ENCODE measurements around the gene AGAP1. TPM values are rescaled to one million over a fixed set of nuclear protein-coding genes. Genes with fewer than 3 reads are reported as not detected.
"Not testable (repeated sequence)": the region's sequence is repeated elsewhere in the genome, so short reads cannot be mapped to it uniquely, and the experiment has no call there.

AGAP1 gene
- total RNA-seq, 1 experiment from 2014 or later = 18.3 TPM

DNA sequence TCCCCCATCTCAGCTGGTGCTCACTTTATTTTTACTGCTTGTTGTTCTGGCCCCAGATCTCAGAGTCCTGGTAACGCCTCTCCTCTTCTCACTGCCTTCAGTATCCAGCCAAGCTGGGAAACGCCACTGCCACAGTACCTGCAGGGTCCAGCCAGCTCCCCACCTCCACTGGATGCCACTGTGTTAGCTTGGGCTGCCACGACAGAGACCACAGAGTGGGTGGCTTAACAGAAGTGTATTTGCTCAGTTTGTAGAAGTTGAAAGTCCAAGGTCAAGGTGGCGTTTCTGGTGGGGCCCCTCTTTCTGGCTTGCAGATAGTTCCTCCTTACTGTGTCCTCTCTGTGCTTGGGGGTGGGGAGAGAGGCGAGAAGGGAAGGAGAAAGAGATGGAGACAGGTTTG lies 107.1 kb downstream of the AGAP1 start:
- no peak for DNase-seq (ENCODE audit: extremely low read depth, low read depth)

GRCh38 chr2:235601960-235602704 lies 108.3 kb downstream of the AGAP1 start:
- no peak for DNase-seq (ENCODE audit: extremely low read depth, low read depth)

- not testable (repeated sequence) for DNase-seq (ENCODE audit: extremely low read depth, low read depth)
Observed at GRCh38 chr2:235602971-235603370, 109.1 kb downstream of the AGAP1 start.

DNA sequence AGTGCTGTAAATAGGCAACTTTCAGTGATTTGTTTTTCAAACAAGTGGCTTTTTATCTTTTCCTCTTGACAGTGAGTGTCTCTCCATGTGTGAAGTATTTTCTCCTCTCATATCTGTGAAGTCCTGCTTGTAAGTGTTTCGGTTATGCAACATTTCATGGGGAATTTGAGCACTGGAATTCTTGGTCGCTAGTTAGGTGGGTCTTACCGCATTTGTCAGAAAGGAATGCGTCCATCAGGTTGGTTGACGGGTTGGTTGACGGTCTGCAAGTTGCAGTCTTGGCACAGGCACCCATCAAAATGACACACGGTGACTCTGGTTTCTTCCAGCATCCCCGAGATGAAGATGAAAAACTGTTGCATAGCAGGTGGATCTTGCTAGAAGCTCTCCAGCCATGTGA lies 109.8 kb downstream of the AGAP1 start:
- no peak for DNase-seq (ENCODE audit: extremely low read depth, low read depth)

DNA sequence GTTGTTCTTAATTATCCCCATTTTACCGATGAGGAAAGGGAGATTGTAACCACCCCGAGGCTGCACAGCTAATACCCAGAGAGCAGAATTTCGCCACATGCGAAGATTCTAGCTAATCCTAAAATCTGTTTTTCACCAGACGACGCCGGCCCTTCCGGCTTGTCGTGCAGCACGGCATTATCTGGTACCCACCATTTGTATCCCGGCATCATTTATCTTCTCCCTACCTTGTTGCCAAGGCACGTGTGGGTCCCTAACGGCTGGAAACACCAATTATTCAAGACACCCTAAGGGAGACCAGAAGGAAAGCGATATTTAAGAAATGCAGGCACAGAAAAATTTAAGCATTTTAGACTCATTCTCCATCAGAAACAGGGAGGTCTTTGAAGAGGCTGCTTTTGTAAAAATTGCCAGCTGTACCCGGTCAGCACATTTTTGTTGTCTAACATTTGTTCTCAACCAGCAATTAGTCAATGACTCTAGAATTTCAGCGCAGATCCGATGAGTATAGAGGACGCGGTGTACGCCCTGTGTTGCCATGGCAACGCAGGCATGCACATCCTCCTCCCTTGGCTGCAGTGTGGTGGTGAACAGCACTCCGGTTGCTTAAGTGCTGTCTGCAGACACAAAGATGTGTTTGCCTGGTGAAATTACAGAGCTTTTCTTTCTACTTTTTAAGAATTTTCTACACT lies 111.6 kb downstream of the AGAP1 start:
- peak; percentile 47 for DNase-seq (ENCODE audit: extremely low read depth, low read depth)

GRCh38 chr2:235606004-235606715 lies 112.3 kb downstream of the AGAP1 start:
- no peak for DNase-seq (ENCODE audit: extremely low read depth, low read depth)

- DNase-seq (ENCODE audit: extremely low read depth, low read depth) = no peak
Observed at GRCh38 chr2:235607546-235608199, 113.8 kb downstream of the AGAP1 start.

DNA sequence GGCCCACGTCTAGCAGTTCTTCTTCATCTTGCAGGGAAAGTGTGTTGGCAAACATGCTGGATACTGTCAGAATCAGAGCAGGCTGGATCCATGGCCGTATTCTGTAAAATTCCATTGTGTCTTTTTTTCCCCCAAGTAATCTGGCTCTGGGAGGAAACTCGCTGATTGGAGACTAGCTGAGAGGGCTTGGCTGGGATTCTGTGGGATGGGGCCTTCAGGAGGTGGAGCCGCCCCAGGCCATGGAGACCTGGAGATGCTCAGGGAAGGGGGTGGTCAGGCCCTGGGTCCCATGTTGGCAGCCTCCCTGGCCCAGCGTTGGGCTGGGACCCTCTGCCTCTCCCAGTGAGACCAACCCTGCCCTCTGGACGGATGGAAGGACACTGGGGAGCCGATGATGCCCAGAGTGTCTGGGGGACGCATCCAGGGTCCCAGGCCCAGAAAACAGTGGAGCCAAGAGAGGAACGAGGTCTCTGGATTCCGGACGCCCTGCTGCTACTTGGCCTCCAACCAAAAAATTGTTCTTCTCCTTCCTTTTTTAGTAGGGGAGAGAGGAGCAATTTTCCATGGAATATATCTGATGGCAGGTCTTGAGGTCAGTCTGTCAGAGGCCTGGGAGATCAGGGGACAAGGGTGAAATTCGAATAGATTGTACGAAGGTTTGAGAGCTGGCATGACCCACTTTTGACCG lies 114.5 kb downstream of the AGAP1 start:
- DNase-seq (ENCODE audit: extremely low read depth, low read depth) = no peak

GRCh38 chr2:235609321-235609720 lies 115.5 kb downstream of the AGAP1 start:
- no peak for DNase-seq (ENCODE audit: extremely low read depth, low read depth)

GRCh38 chr2:235609746-235610145 lies 115.9 kb downstream of the AGAP1 start:
- DNase-seq (ENCODE audit: extremely low read depth, low read depth) = no peak

GRCh38 chr2:235610696-235611257 lies 116.9 kb downstream of the AGAP1 start:
- no peak for DNase-seq (ENCODE audit: extremely low read depth, low read depth)

- no peak for DNase-seq (ENCODE audit: extremely low read depth, low read depth)
Observed at GRCh38 chr2:235611349-235611748, 117.5 kb downstream of the AGAP1 start.

- no peak for DNase-seq (ENCODE audit: extremely low read depth, low read depth)
Observed at GRCh38 chr2:235611756-235612155, 117.9 kb downstream of the AGAP1 start.

GRCh38 chr2:235612181-235612950 lies 118.5 kb downstream of the AGAP1 start:
- no peak for DNase-seq (ENCODE audit: extremely low read depth, low read depth)

DNA sequence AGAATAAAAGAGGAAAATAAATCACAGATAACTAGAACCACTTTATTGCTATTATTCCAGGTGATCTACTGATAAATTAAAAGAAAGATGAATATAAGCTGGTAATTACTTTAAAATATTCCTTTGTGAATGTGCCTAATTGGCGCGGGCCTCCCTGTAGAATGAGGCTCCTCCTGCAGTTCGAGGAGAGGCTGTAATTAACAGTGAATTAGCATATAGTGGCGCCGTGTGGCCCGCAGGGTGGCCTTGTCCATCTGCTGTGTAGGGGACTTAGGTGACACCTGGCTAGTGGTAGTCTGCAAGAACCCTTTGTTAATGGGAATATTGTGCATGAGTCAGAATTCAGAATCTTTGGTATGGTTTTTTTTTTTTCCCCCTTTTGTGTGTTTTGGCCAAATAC lies 119.8 kb downstream of the AGAP1 start:
- no peak for DNase-seq (ENCODE audit: extremely low read depth, low read depth)

DNA sequence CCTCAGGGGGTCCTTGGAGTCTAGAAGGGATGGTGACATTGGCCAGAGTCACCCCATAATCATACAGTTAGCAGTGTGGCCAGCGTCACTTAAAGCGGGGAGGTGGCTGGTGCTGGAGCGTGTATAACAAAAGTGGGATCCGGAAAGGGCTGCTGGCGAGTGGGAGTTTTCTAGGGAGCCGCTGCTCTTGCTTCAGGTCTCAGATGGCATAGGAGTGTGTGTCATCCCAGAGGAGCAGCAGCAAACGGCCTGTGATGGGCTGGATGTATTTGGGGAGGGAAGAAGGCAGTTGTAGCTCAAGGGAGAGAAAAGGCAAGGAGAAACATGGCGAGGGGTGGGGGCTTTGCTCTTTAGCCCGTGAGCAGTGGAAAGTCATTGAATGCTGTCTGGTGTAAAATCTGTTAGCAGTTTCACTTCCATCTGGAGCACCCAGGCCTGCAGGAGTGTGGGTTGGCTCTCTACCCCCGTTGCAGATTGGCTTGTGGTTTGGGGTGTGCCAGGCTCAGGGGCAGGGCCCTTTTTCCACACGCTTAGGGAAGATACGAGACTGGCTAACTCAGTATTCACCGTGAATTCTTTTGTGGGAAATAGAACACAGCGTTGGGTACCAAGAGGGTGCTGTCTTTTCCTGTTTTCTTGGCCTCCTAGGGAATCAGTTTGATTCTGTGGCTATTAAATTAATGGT lies 120.5 kb downstream of the AGAP1 start:
- DNase-seq (ENCODE audit: extremely low read depth, low read depth) = no peak

DNA sequence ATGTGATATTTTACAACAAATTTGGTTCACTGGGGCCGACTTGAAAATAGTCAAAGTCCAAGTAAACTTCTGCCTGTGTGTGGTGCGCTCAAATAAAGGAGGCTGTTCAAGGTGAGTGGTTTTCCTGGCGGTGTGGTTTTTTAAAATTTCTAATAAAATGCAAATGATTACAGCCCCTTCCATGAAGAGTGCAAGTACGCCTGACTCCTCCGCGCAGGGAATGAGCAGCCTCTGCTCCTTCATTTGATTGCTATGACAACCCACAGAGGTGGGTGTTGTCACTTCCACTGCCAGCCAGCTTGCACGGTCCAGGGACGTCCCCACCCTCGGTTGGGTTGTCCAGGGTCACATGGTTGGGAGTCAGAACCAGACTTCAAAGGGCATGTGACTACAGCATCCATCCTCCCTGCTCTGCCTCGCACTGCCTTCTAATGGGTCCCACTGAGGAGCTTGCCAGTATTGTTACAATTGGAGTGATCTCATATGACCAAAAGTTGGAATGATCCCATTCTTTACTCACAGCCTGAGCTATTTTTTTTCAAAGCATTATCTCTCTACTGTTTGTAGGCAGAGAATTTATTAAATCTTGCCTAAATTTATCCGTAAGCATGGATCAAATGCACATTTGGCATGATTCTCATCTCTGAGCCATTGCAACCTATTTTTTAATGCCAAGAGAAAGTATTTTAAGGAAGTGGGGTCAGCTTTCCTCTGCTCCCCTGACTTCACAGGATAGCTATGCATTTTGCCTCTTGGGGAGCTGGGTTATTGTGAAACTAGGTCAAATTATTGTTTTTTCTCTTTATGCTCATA lies 121.3 kb downstream of the AGAP1 start:
- DNase-seq (ENCODE audit: extremely low read depth, low read depth) = no peak

DNA sequence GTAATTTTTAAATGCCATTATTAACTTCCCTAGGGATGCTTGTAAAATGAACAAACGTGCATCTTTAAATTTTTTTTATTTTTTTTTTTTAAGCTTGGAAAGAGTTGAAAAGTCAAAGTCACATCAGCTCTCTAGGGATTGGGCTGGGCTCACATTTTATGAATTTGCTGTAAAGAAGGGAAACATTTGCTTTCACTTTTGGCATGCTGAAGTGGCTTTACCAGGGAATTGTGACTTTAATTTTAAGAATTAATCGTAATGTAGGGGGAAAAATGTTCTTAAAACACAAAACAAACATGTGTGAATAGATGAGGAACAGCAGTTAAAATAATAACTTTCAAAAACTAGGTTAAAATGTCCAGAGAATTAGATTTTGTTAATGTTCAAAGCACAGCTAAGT lies 123.0 kb downstream of the AGAP1 start:
- DNase-seq (ENCODE audit: extremely low read depth, low read depth) = no peak
